Osteocyte (in vitro differentiated cells): ENCODE measurements around the gene ADGRB2. TPM values are rescaled to one million over a fixed set of nuclear protein-coding genes. Genes with fewer than 3 reads are reported as not detected.

ENCODE experiments used
- DNase-seq: peaks from one replicate; pipeline ENCODE4 v3.0.0; 2021; ENCODE audit warnings: mixed read lengths; ENCODE audit not compliant: unreplicated experiment; ENCODE audit errors: extremely low spot score
- H3K27ac Mint-ChIP-seq: one replicate; pipeline ENCODE4 v1.8.0; 2021; ENCODE audit warnings: mild to moderate bottlenecking, mixed read lengths; ENCODE audit not compliant: unreplicated experiment
- H3K27me3 Mint-ChIP-seq: one replicate; pipeline ENCODE4 v1.8.0; 2021; ENCODE audit warnings: mixed read lengths; ENCODE audit not compliant: unreplicated experiment
- H3K36me3 Mint-ChIP-seq: one replicate; pipeline ENCODE4 v1.8.0; 2021; ENCODE audit warnings: mixed read lengths; ENCODE audit not compliant: unreplicated experiment
- H3K4me1 Mint-ChIP-seq: one replicate; pipeline ENCODE4 v1.8.0; 2021; ENCODE audit warnings: mixed read lengths; ENCODE audit not compliant: unreplicated experiment
- H3K4me3 Mint-ChIP-seq: one replicate; pipeline ENCODE4 v1.8.0; 2021; ENCODE audit warnings: mild to moderate bottlenecking, moderate library complexity, mixed read lengths; ENCODE audit not compliant: unreplicated experiment
- H3K9me3 Mint-ChIP-seq: one replicate; pipeline ENCODE4 v1.8.0; 2021; ENCODE audit warnings: mixed read lengths; ENCODE audit not compliant: unreplicated experiment
- total RNA-seq: library from RNA; stranded (reverse); gene quantifications from 2 replicates; pipeline ENCODE4 v1.2.1, GENCODE V29; 2021
- TF ChIP-seq, protein P1 (sequence below): fragments of 200-600 bp; sonication (generic); IDR thresholded peaks from 2 replicates; pipeline ENCODE4 v1.5.0; 2021; ENCODE audit warnings: antibody characterized with exemption, mild to moderate bottlenecking, moderate library complexity

The ADGRB2 gene
- total RNA-seq, 1 donor from 2014 or later, result 8.2 TPM

DNA sequence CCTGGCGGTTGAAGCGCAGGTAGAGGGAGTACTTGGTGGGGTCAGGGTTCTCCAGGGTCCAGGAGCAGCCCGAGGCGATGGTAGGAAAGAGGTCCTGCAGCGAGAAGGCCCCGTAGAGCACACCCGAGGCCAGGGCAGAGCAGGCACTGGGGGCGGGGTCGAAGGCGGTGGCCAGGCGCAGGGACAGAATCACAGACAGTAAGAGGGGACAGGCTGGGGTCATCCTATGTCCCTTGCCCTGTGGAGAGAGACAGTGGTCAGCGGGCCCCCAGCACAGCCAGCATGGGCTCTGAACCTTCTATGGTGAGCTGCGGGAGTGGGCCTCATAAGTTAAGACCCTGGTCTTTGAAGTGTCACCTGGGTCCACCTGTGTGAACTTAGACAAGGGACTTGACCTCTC, 7.6 kb downstream of the ADGRB2 start:
- no peak overlapping the region for H3K4me3 Mint-ChIP-seq

DNA sequence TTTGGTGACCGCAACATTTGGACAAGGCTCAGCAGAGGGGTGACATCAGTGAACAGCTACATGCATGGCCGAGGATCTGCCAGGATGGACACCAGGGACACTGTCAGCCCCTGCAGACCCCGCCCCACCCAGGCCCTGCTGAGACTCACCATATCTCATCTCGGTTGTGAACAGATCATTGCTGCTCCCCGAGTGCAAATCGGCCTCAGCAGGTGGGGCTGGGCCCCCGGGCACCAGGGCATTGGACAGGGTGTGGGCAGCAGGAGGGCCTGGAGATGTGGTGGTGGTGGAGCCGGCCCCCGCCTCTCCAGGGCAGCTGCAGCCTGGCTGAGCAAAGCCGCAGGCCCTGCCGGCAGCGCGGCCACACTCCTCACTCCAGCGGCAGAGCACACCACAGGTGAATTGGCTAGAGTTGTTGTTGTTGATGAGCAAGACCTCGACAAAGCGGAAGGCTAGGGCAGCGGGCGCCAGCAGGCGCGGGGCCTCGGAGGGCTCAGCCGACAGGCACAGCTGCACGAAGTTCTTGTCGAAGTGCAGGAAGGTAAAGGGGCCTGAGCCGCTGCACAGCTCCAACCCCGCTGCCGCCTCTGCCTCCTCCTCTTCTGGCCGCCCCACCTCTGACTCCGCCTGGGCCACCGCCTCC, 8.2 kb downstream of the ADGRB2 start:
- H3K4me1 Mint-ChIP-seq, result peaks cover 39% of the 10 kb centered on the region
- H3K4me3 Mint-ChIP-seq, result no peak overlapping the region
- TF ChIP-seq, protein P1, sequence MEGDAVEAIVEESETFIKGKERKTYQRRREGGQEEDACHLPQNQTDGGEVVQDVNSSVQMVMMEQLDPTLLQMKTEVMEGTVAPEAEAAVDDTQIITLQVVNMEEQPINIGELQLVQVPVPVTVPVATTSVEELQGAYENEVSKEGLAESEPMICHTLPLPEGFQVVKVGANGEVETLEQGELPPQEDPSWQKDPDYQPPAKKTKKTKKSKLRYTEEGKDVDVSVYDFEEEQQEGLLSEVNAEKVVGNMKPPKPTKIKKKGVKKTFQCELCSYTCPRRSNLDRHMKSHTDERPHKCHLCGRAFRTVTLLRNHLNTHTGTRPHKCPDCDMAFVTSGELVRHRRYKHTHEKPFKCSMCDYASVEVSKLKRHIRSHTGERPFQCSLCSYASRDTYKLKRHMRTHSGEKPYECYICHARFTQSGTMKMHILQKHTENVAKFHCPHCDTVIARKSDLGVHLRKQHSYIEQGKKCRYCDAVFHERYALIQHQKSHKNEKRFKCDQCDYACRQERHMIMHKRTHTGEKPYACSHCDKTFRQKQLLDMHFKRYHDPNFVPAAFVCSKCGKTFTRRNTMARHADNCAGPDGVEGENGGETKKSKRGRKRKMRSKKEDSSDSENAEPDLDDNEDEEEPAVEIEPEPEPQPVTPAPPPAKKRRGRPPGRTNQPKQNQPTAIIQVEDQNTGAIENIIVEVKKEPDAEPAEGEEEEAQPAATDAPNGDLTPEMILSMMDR, result no peak
- no peak for DNase-seq
- H3K27ac Mint-ChIP-seq, result peak overlapping the region; percentile 10
- no peaks in the 10 kb centered on the region for H3K27me3 Mint-ChIP-seq
- no peaks in the 10 kb centered on the region for H3K9me3 Mint-ChIP-seq
- no peaks in the 10 kb centered on the region for H3K36me3 Mint-ChIP-seq

More for the DNA sequence above, 7.6 kb downstream of the ADGRB2 start:
- no peaks in the 10 kb centered on the region for H3K27me3 Mint-ChIP-seq
- H3K36me3 Mint-ChIP-seq, result no peaks in the 10 kb centered on the region
- TF ChIP-seq, protein P1, result no peak
- H3K9me3 Mint-ChIP-seq, result no peaks in the 10 kb centered on the region
- H3K27ac Mint-ChIP-seq, result no peak overlapping the region
- no peak for DNase-seq
- peaks cover 45% of the 10 kb centered on the region for H3K4me1 Mint-ChIP-seq

GRCh38 chr1:31755197-31755611, 8.9 kb downstream of the ADGRB2 start:
- no peak for DNase-seq
- Mint-ChIP-seq H3K4me3 (no peak overlapping the region), H3K36me3 (no peaks in the 10 kb centered on the region), H3K27me3 (no peaks in the 10 kb centered on the region), H3K4me1 (peaks cover 43% of the 10 kb centered on the region), H3K27ac (peak overlapping the region; percentile 45), H3K9me3 (no peaks in the 10 kb centered on the region)
- TF ChIP-seq, protein P1, result no peak

- peak overlapping the region; percentile 45 for H3K27ac Mint-ChIP-seq
- H3K4me1 Mint-ChIP-seq, result peaks cover 41% of the 10 kb centered on the region
- H3K9me3 Mint-ChIP-seq, result no peaks in the 10 kb centered on the region
Measured at GRCh38 chr1:31754397-31754796, 9.7 kb downstream of the ADGRB2 start.

GRCh38 chr1:31753707-31754349, 10.3 kb downstream of the ADGRB2 start:
- no peak for DNase-seq
- H3K4me3 Mint-ChIP-seq, result no peak overlapping the region
- TF ChIP-seq, protein P1, result no peak
- H3K27ac Mint-ChIP-seq, result peak overlapping the region; percentile 10
- H3K9me3 Mint-ChIP-seq, result no peaks in the 10 kb centered on the region
- peaks cover 1% of the 10 kb centered on the region for H3K36me3 Mint-ChIP-seq
- peaks cover 41% of the 10 kb centered on the region for H3K4me1 Mint-ChIP-seq
- H3K27me3 Mint-ChIP-seq, result no peaks in the 10 kb centered on the region

More at GRCh38 chr1:31754397-31754796, 9.7 kb downstream of the ADGRB2 start:
- Mint-ChIP-seq H3K36me3 (no peaks in the 10 kb centered on the region), H3K4me3 (no peak overlapping the region), H3K27me3 (no peaks in the 10 kb centered on the region)
- TF ChIP-seq, protein P1, result no peak
- no peak for DNase-seq
